GM12864 (cell line): ENCODE measurements around the gene EPHB1.

ENCODE experiments used
- DNase-seq: peaks from one replicate; pipeline ENCODE4 v3.0.0-alpha.2; 2011; ENCODE audit warnings: low read depth
- H3K4me3 ChIP-seq: 2 replicates; pipeline ENCODE4 v1.5.1; 2011; ENCODE audit warnings: mild to moderate bottlenecking, low read depth, low read length, control low read depth
- CTCF ChIP-seq: IDR thresholded peaks from 2 replicates; pipeline ENCODE4 v1.5.1; 2011; ENCODE audit warnings: low read depth, mild to moderate bottlenecking, moderate library complexity, low read length, control low read depth, inconsistent platforms; ENCODE audit errors: missing control alignments

Gene EPHB1

GRCh38 chr3:134852893-134853351 is 57.9 kb downstream of the EPHB1 start:
- no peak overlapping the region for H3K4me3 ChIP-seq
- peak; percentile 8 for TF ChIP-seq CTCF
- peak; percentile 85 for DNase-seq

GRCh38 chr3:134854254-134854653 is 59.2 kb downstream of the EPHB1 start:
- TF ChIP-seq CTCF = no peak
- no peak overlapping the region for H3K4me3 ChIP-seq
- no peak for DNase-seq

- no peak for DNase-seq
- no peak for TF ChIP-seq CTCF
- no peak overlapping the region for H3K4me3 ChIP-seq
These were observed 62.3 kb downstream of the EPHB1 start for GRCh38 chr3:134857356-134857755.

- H3K4me3 ChIP-seq = no peak overlapping the region
- no peak for TF ChIP-seq CTCF
- no peak for DNase-seq
These were observed 62.8 kb downstream of the EPHB1 start for GRCh38 chr3:134857776-134858362.

- TF ChIP-seq CTCF = no peak
- no peak for DNase-seq
These were observed 63.5 kb downstream of the EPHB1 start for GRCh38 chr3:134858441-134859035.

GRCh38 chr3:134859341-134859740 is 64.3 kb downstream of the EPHB1 start:
- no peak for TF ChIP-seq CTCF

More at GRCh38 chr3:134858441-134859035, 63.5 kb downstream of the EPHB1 start:
- no peak overlapping the region for H3K4me3 ChIP-seq

GRCh38 chr3:134860141-134860540 is 65.1 kb downstream of the EPHB1 start:
- H3K4me3 ChIP-seq = no peak overlapping the region
- DNase-seq = no peak
- no peak for TF ChIP-seq CTCF

More at GRCh38 chr3:134859341-134859740, 64.3 kb downstream of the EPHB1 start:
- no peak for DNase-seq
- no peak overlapping the region for H3K4me3 ChIP-seq
